Mammary epithelial cell (primary cell): Measurements from ENCODE around the gene PCID2.
"Not testable (repeated sequence)": the region's sequence is repeated elsewhere in the genome, so short reads cannot be mapped to it uniquely, and the experiment has no call there.

Experiments
- EZH2 ChIP-seq: IDR thresholded peaks from 2 replicates; pipeline ENCODE4 v1.6.1; 2012; ENCODE audit warnings: low read length, inconsistent platforms, borderline replicate concordance
- TF ChIP-seq, protein P1 (sequence below), 2 donors: IDR thresholded peaks in 1 of 2; conservative IDR thresholded peaks in 1 of 2; 2 replicates each; pipeline ENCODE4 v1.5.1; 2011 to 2012; ENCODE audit warnings: inconsistent platforms in 2 of 2, low read length in 2 of 2, mild to moderate bottlenecking in 2 of 2, control low read depth in 1 of 2, low read depth in 1 of 2; ENCODE audit not compliant: insufficient read depth in 1 of 2; ENCODE audit errors: extremely low read depth in 1 of 2

GRCh38 chr13:113161975-113162374 is 46.5 kb downstream of the PCID2 start:
- TF ChIP-seq, protein P1, sequence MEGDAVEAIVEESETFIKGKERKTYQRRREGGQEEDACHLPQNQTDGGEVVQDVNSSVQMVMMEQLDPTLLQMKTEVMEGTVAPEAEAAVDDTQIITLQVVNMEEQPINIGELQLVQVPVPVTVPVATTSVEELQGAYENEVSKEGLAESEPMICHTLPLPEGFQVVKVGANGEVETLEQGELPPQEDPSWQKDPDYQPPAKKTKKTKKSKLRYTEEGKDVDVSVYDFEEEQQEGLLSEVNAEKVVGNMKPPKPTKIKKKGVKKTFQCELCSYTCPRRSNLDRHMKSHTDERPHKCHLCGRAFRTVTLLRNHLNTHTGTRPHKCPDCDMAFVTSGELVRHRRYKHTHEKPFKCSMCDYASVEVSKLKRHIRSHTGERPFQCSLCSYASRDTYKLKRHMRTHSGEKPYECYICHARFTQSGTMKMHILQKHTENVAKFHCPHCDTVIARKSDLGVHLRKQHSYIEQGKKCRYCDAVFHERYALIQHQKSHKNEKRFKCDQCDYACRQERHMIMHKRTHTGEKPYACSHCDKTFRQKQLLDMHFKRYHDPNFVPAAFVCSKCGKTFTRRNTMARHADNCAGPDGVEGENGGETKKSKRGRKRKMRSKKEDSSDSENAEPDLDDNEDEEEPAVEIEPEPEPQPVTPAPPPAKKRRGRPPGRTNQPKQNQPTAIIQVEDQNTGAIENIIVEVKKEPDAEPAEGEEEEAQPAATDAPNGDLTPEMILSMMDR (conservative IDR thresholded peaks at IDR 0.05 in 1 of 2, IDR thresholded peaks at IDR 0.05 in 1 of 2; ENCODE audit: extremely low read depth in 1 of 2, insufficient read depth in 1 of 2, low read depth in 1 of 2, low read length in 2 of 2): not testable (repeated sequence)
- TF ChIP-seq EZH2: not testable (repeated sequence)
